GM12878 (cell line): Measurements from ENCODE around the gene ALDH1A1. TPM values are rescaled to one million over a fixed set of nuclear protein-coding genes. Genes with fewer than 3 reads are reported as not detected.

Experiments used
- ATAC-seq: fragments of 200-7000 bp; cut with Tn5 transposase; 3 replicates; pipeline ENCODE4 v1.9.1; 2020; ENCODE audit warnings: mild to moderate bottlenecking, moderate library complexity
- BruUV-seq: library from RNA; stranded (reverse); fragments of 400-500 nt; replicated peaks from 2 replicates; lab custom pipeline; 2021; lab: Mats Ljungman, UMichigan
- CTCF ChIA-PET: fragments of 300-600 bp; sonication (Branson Sonifier 250); formaldehyde crosslinking; extraction: SDS; loops from one replicate; lab custom pipeline; 2021; ENCODE audit warnings: inconsistent platforms; lab: Yijun Ruan, JAX
- POLR2A ChIA-PET: fragments of 350-600 bp; formaldehyde crosslinking; extraction: SDS; loops from one replicate; lab custom pipeline; 2021; ENCODE audit warnings: inconsistent platforms; lab: Charles Lee
- RAD21 ChIA-PET: fragments of 300-600 bp; sonication (Branson Sonifier 250); formaldehyde crosslinking; loops from one replicate; lab custom pipeline; 2023; ENCODE audit warnings: antibody characterized with exemption; ENCODE audit not compliant: unreplicated experiment; lab: Charles Lee
- SMC1A ChIA-PET: fragments of 300-600 bp; sonication (Branson Sonifier 250); formaldehyde crosslinking; loops from one replicate; lab custom pipeline; 2023; ENCODE audit not compliant: unreplicated experiment, uncharacterized antibody; lab: Charles Lee
- DNase-seq: peaks from one replicate; pipeline ENCODE4 v3.0.0-alpha.2; 2011; ENCODE audit warnings: low read depth, low spot score
- FAIRE-seq: peaks from 3 replicates; lab custom pipeline; 2011; peaks lifted over from hg19 to GRCh38; lab: Jason Lieb, UNC
- H2AFZ ChIP-seq: 2 replicates; pipeline ENCODE4 v1.6.0; 2011; ENCODE audit warnings: low read depth, low read length, control low read depth; ENCODE audit not compliant: control insufficient read depth
- H3K27ac ChIP-seq: 2 replicates; pipeline ENCODE4 v1.5.1; 2011; ENCODE audit warnings: control low read depth; ENCODE audit not compliant: control insufficient read depth, insufficient read depth
- H3K27me3 ChIP-seq, 2 experiments: replicated peaks in 1 of 2; 2 replicates each; pipeline versions ENCODE4 v1.6.0 to v1.6.1; 2011; ENCODE audit warnings: low read length in 1 of 2; ENCODE audit not compliant: control insufficient read depth in 2 of 2, insufficient read depth in 2 of 2
- H3K36me3 ChIP-seq, 2 experiments: 2 replicates each; pipeline ENCODE4 v1.5.1; 2011; ENCODE audit warnings: low read length in 1 of 2; ENCODE audit not compliant: control insufficient read depth in 2 of 2, insufficient read depth in 2 of 2
- H3K4me1 ChIP-seq: 2 replicates; pipeline ENCODE4 v1.6.1; 2011; ENCODE audit warnings: mild to moderate bottlenecking, low read length, moderate library complexity, mixed read lengths; ENCODE audit not compliant: control insufficient read depth, insufficient read depth
- H3K4me2 ChIP-seq: 2 replicates; pipeline ENCODE4 v1.6.0; 2011; ENCODE audit warnings: control low read depth; ENCODE audit not compliant: control insufficient read depth, insufficient read depth
- H3K4me3 ChIP-seq: fragments of 200-600 bp; sonication (generic); 2 replicates; pipeline ENCODE4 v1.5.1; 2016
- H3K79me2 ChIP-seq: 2 replicates; pipeline ENCODE4 v1.6.0; 2011; ENCODE audit warnings: low read length; ENCODE audit not compliant: control insufficient read depth, insufficient read depth
- H3K9ac ChIP-seq: 2 replicates; pipeline ENCODE4 v1.8.0; 2011; ENCODE audit warnings: low read length, control low read depth, mixed read lengths; ENCODE audit not compliant: control insufficient read depth, insufficient read depth
- H3K9me3 ChIP-seq: replicated peaks from 3 replicates; pipeline ENCODE4 v1.5.1; 2011; ENCODE audit warnings: mild to moderate bottlenecking, low read length; ENCODE audit not compliant: control insufficient read depth, insufficient read depth
- H4K20me1 ChIP-seq: 2 replicates; pipeline ENCODE4 v1.6.0; 2011; ENCODE audit not compliant: control insufficient read depth, insufficient read depth
- CREB1 ChIP-seq: IDR thresholded peaks from 2 replicates; pipeline ENCODE4 v1.6.1; 2012; ENCODE audit warnings: low read depth, mild to moderate bottlenecking, inconsistent platforms
- HCFC1 ChIP-seq: fragments of 150-350 bp; IDR thresholded peaks from 2 replicates; pipeline ENCODE4 v1.6.1; 2014; ENCODE audit warnings: low read length
- HDAC2 ChIP-seq: fragments of 200-600 bp; sonication (generic); IDR thresholded peaks from 2 replicates; pipeline ENCODE4 v1.6.1; 2017
- IRF4 ChIP-seq: IDR thresholded peaks from 2 replicates; pipeline ENCODE4 v1.6.1; 2011; ENCODE audit warnings: low read depth, low read length
- RAD21 ChIP-seq: IDR thresholded peaks from 2 replicates; pipeline ENCODE4 v1.6.1; 2011; ENCODE audit warnings: mild to moderate bottlenecking, low read depth, low read length, moderate library complexity; ENCODE audit not compliant: insufficient read depth
- RELA ChIP-seq: fragments of 450-650 bp; IDR thresholded peaks from 2 replicates; pipeline ENCODE4 v1.8.0; 2014; ENCODE audit warnings: borderline replicate concordance; ENCODE audit not compliant: partially characterized antibody
- SIN3A ChIP-seq: IDR thresholded peaks from 2 replicates; pipeline ENCODE4 v1.6.1; 2012; ENCODE audit warnings: low read depth, low read length, improper control_type of control experiment
- SMAD5 ChIP-seq: IDR thresholded peaks from 2 replicates; pipeline ENCODE4 v1.6.1; 2016; ENCODE audit warnings: antibody characterized with exemption, low read depth
- WRNIP1 ChIP-seq: IDR thresholded peaks from 2 replicates; pipeline ENCODE4 v1.6.1; 2011; ENCODE audit warnings: low read depth, low read length, improper control_type of control experiment, borderline replicate concordance
- WGBS: methylation state at CpG from one replicate; pipeline ENCODE4 v1.1.6; 2016; ENCODE audit warnings: low lambda C conversion rate; ENCODE audit not compliant: insufficient replicate concordance, insufficient coverage; ENCODE audit errors: missing lambda C conversion rate; 5-methylcytosine and 5-hydroxymethylcytosine counted together
- in situ Hi-C: fragments of 300-500 bp; cut with MboI; formaldehyde crosslinking; loops from 9 replicates; pipeline ENCODE4 v1.14.3; 2018; ENCODE audit warnings: mixed read lengths
- intact Hi-C: fragments of 100-400 bp; cut with micrococcal nuclease; formaldehyde crosslinking; loops from one replicate; pipeline ENCODE4 v1.14.2; 2022; ENCODE audit not compliant: unreplicated experiment
- polyA plus RNA-seq, 11 experiments: library from polyadenylated mRNA; depleted of rRNA in 4 of 11; unstranded in 6 of 11; stranded (reverse) in 5 of 11; fragments of >200 nt; fragmentation: Nextera tagmentation in 4 of 11; fragmentation: Illumina TruSeq in 1 of 11; extraction: Ambion mirVana in 4 of 11; extraction: Trizol in 1 of 11; gene quantifications; 1 replicate in 1 of 11; 2 replicates in 10 of 11; pipeline versions ENCODE4 v1.2.1 to v1.2.3, GENCODE V29; 2011 to 2016; ENCODE audit warnings: inconsistent platforms in 2 of 11, missing spikeins in 2 of 11, low read depth in 1 of 11
- total RNA-seq, 4 experiments: library from RNA; depleted of rRNA in 3 of 4; stranded (reverse); fragments of >200 nt in 3 of 4; fragmentation: Illumina TruSeq in 1 of 4; extraction: Trizol in 1 of 4; gene quantifications; 2 replicates each; pipeline versions ENCODE4 v1.2.1 to v1.2.3, GENCODE V29; 2013 to 2021
- TF ChIP-seq, protein P1 (sequence below): fragments of 450-650 bp; IDR thresholded peaks from 2 replicates; pipeline ENCODE4 v1.6.1; 2018; ENCODE audit warnings: mild to moderate bottlenecking, low read depth, moderate library complexity; ENCODE audit not compliant: partially characterized antibody
- TF ChIP-seq, protein P2 (sequence below): fragments of 450-650 bp; formaldehyde crosslinking; IDR thresholded peaks from 2 replicates; pipeline ENCODE4 v1.5.0; 2022; ENCODE audit warnings: mild to moderate bottlenecking, missing genetic modification characterization
- TF ChIP-seq, protein P3 (sequence below): fragments of 450-650 bp; IDR thresholded peaks from 2 replicates; pipeline ENCODE4 v1.6.1; 2017; ENCODE audit warnings: mild to moderate bottlenecking, moderate library complexity

ALDH1A1 gene
- total and polyA plus RNA-seq, 10 of the 15 experiments (the other 5 are each of a cell fraction or from before 2014, with no cell fraction given): 0.03 to 0.54 TPM; not detected in 8

DNA sequence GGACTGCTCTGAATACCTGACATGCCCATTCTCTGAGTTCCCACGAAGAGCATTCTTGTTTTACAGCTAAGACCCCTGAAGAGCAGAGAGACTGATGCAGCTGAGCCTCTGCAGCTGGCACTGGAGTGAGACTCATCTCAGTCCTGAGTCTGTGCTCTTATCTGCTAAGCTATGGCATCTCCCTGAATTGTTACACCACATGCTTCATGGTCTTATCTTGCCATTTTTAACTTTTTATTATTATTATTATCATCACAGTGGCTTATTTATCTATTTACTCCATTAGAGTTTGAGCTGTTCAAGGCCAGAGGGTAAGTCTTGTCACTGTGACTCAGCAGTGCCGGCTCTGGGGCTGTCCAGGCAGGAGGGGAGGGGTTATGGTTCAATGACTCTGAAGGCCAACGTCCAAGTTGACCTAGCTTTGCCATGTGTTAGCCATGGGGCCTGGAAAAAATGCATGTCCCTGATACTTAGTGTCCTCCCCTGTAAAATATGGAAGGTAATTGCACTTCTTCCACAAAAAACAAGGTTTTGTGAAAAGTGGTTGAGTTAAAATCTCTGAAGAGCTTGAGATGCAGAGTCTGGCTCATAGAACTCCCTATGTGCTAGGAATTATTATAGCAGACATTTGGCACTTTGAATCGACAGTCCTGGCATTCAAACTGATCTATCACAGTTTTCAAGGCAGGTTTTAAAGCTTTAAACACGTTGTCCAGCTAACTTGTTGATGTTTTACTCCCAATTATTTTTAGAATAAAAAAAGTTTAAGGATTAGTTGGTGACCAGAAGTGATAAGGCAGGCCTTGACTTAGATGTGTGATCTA, 94.6 kb downstream of the ALDH1A1 start:
- intact Hi-C loops: loop anchor here (5.0 kb wide), 1 partner anchor 324 kb away; no protein-coding TSS in a partner anchor
- Histone ChIP-seq H3K4me3 (no peak overlapping the region), H3K9me3 (no peaks in the 10 kb centered on the region), H3K27ac (no peak overlapping the region), H3K4me2 (no peak overlapping the region), H3K9ac (no peak overlapping the region), H3K36me3 (no peaks in the 10 kb centered on the region), H4K20me1 (no peaks in the 10 kb centered on the region), H2AFZ (no peak overlapping the region), H3K27me3 (no peaks in the 10 kb centered on the region)
- POLR2A ChIA-PET: interaction anchor here (0.6 kb wide), 1 partner anchor 756 kb away, joined by 4 read pairs; no protein-coding TSS in a partner anchor
- BruUV-seq: no TSS peak
- no peak; the same call in 1 of the 3 replicates for ATAC-seq
- CTCF ChIA-PET: interaction anchor here (0.7 to 3.3 kb wide), 12 partner anchors 11 to 1222 kb away, joined by 3 to 44 read pairs (median 4); no protein-coding TSS in a partner anchor
- SMC1A ChIA-PET: interaction anchor here (0.6 to 3.0 kb wide), 9 partner anchors 11 to 249 kb away, joined by 3 to 24 read pairs (median 3); no protein-coding TSS in a partner anchor
- 16% methylated on average over 5 of the region's 5 CpGs for WGBS
- TF ChIP-seq HDAC2 (no peak), IRF4 (no peak), RAD21 (no peak), RELA (no peak), HCFC1 (no peak), WRNIP1 (no peak), SMAD5 (no peak), CREB1 (no peak), SIN3A (no peak)
- TF ChIP-seq, protein P1, sequence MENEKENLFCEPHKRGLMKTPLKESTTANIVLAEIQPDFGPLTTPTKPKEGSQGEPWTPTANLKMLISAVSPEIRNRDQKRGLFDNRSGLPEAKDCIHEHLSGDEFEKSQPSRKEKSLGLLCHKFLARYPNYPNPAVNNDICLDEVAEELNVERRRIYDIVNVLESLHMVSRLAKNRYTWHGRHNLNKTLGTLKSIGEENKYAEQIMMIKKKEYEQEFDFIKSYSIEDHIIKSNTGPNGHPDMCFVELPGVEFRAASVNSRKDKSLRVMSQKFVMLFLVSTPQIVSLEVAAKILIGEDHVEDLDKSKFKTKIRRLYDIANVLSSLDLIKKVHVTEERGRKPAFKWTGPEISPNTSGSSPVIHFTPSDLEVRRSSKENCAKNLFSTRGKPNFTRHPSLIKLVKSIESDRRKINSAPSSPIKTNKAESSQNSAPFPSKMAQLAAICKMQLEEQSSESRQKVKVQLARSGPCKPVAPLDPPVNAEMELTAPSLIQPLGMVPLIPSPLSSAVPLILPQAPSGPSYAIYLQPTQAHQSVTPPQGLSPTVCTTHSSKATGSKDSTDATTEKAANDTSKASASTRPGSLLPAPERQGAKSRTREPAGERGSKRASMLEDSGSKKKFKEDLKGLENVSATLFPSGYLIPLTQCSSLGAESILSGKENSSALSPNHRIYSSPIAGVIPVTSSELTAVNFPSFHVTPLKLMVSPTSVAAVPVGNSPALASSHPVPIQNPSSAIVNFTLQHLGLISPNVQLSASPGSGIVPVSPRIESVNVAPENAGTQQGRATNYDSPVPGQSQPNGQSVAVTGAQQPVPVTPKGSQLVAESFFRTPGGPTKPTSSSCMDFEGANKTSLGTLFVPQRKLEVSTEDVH: no peak
- TF ChIP-seq, protein P2, sequence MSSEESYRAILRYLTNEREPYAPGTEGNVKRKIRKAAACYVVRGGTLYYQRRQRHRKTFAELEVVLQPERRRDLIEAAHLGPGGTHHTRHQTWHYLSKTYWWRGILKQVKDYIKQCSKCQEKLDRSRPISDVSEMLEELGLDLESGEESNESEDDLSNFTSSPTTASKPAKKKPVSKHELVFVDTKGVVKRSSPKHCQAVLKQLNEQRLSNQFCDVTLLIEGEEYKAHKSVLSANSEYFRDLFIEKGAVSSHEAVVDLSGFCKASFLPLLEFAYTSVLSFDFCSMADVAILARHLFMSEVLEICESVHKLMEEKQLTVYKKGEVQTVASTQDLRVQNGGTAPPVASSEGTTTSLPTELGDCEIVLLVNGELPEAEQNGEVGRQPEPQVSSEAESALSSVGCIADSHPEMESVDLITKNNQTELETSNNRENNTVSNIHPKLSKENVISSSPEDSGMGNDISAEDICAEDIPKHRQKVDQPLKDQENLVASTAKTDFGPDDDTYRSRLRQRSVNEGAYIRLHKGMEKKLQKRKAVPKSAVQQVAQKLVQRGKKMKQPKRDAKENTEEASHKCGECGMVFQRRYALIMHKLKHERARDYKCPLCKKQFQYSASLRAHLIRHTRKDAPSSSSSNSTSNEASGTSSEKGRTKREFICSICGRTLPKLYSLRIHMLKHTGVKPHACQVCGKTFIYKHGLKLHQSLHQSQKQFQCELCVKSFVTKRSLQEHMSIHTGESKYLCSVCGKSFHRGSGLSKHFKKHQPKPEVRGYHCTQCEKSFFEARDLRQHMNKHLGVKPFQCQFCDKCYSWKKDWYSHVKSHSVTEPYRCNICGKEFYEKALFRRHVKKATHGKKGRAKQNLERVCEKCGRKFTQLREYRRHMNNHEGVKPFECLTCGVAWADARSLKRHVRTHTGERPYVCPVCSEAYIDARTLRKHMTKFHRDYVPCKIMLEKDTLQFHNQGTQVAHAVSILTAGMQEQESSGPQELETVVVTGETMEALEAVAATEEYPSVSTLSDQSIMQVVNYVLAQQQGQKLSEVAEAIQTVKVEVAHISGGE (CRISPR knock-in tag): no peak
- TF ChIP-seq, protein P3, sequence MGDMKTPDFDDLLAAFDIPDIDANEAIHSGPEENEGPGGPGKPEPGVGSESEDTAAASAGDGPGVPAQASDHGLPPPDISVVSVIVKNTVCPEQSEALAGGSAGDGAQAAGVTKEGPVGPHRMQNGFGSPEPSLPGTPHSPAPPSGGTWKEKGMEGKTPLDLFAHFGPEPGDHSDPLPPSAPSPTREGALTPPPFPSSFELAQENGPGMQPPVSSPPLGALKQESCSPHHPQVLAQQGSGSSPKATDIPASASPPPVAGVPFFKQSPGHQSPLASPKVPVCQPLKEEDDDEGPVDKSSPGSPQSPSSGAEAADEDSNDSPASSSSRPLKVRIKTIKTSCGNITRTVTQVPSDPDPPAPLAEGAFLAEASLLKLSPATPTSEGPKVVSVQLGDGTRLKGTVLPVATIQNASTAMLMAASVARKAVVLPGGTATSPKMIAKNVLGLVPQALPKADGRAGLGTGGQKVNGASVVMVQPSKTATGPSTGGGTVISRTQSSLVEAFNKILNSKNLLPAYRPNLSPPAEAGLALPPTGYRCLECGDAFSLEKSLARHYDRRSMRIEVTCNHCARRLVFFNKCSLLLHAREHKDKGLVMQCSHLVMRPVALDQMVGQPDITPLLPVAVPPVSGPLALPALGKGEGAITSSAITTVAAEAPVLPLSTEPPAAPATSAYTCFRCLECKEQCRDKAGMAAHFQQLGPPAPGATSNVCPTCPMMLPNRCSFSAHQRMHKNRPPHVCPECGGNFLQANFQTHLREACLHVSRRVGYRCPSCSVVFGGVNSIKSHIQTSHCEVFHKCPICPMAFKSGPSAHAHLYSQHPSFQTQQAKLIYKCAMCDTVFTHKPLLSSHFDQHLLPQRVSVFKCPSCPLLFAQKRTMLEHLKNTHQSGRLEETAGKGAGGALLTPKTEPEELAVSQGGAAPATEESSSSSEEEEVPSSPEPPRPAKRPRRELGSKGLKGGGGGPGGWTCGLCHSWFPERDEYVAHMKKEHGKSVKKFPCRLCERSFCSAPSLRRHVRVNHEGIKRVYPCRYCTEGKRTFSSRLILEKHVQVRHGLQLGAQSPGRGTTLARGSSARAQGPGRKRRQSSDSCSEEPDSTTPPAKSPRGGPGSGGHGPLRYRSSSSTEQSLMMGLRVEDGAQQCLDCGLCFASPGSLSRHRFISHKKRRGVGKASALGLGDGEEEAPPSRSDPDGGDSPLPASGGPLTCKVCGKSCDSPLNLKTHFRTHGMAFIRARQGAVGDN: no peak
- TF ChIP-seq, all 136 proteins: peak for 0
- H3K4me1 ChIP-seq: no peaks in the 10 kb centered on the region
- H3K79me2 ChIP-seq: no peaks in the 10 kb centered on the region
- DNase-seq: no peak
- in situ Hi-C loops: loop anchor here (5.0 to 10.0 kb wide), 2 partner anchors 229 to 326 kb away; no protein-coding TSS in a partner anchor
- RAD21 ChIA-PET: interaction anchor here (1.2 to 2.1 kb wide), 5 partner anchors 19 to 577 kb away, joined by 3 to 13 read pairs (median 4); no protein-coding TSS in a partner anchor
- FAIRE-seq: no peak
